Right atrium auricular region (tissue), 2 donors: Measurements from ENCODE around the gene PTH1R. TPM values are rescaled to one million over a fixed set of nuclear protein-coding genes. Genes with fewer than 3 reads are reported as not detected.

ENCODE experiments used
- DNase-seq: peaks from one replicate; pipeline ENCODE4 v3.0.0-alpha.2; 2019; ENCODE audit warnings: low spot score
- H3K27ac ChIP-seq, 2 donors: fragments of 200-600 bp; sonication (generic); 1 replicate in 1 of 2; 2 replicates in 1 of 2; pipeline ENCODE4 v1.5.1; 2016 to 2019
- H3K27me3 ChIP-seq, 2 donors: fragments of 200-600 bp; sonication (generic); one replicate each; pipeline versions ENCODE4 v1.5.1 to v1.6.0; 2017 to 2019
- H3K36me3 ChIP-seq: fragments of 200-600 bp; sonication (generic); one replicate; pipeline ENCODE4 v1.5.1; 2016
- H3K4me1 ChIP-seq, 2 donors: fragments of 200-600 bp; sonication (generic); one replicate each; pipeline versions ENCODE4 v1.5.1 to v1.6.0; 2017 to 2019
- H3K4me3 ChIP-seq, 2 donors: fragments of 200-600 bp; sonication (generic); 1 replicate in 1 of 2; 2 replicates in 1 of 2; pipeline ENCODE4 v1.5.1; 2017 to 2019; ENCODE audit warnings: mild to moderate bottlenecking in 1 of 2, moderate library complexity in 1 of 2
- H3K9me3 ChIP-seq, 2 donors: fragments of 200-600 bp; sonication (generic); one replicate each; pipeline ENCODE4 v1.5.1; 2019
- CTCF ChIP-seq, 2 donors: fragments of 200-600 bp; sonication (generic); IDR thresholded peaks; one replicate each; pipeline ENCODE4 v1.5.1; 2019; ENCODE audit warnings: antibody characterized with exemption in 2 of 2
- total RNA-seq, 2 donors: library from RNA; depleted of rRNA; stranded (reverse); fragments of >200 nt; gene quantifications; one replicate each; pipeline ENCODE4 v1.1.0, GENCODE V29; 2016

PTH1R gene
- total RNA-seq, 2 donors from 2014 or later = 7.2 to 10.1 TPM

- Histone ChIP-seq H3K36me3 (no peaks in the 10 kb centered on the region), H3K27ac (no peak overlapping the region), H3K4me1 (peaks cover 0 to 26% of the 10 kb centered on the region in 2 donors), H3K27me3 (peaks cover 0 to 16% of the 10 kb centered on the region in 2 donors), H3K4me3 (peak overlapping the region in 1 of 2 donors; percentile 63), H3K9me3 (no peaks in the 10 kb centered on the region)
- TF ChIP-seq CTCF (IDR thresholded peaks at IDR 0.05) = no peak
- DNase-seq = no peak
Measured at GRCh38 chr3:46884427-46884826, 6.9 kb downstream of the PTH1R start.

GRCh38 chr3:46884929-46885328 is 7.4 kb downstream of the PTH1R start:
- no peaks in the 10 kb centered on the region for H3K9me3 ChIP-seq
- H3K27me3 ChIP-seq = peaks cover 0 to 16% of the 10 kb centered on the region in 2 donors
- H3K4me3 ChIP-seq = no peak overlapping the region
- no peaks in the 10 kb centered on the region for H3K36me3 ChIP-seq
- peaks cover 0 to 26% of the 10 kb centered on the region in 2 donors for H3K4me1 ChIP-seq
- DNase-seq = no peak
- H3K27ac ChIP-seq = no peak overlapping the region
- TF ChIP-seq CTCF (IDR thresholded peaks at IDR 0.05) = no peak

GRCh38 chr3:46885612-46886011 is 8.1 kb downstream of the PTH1R start:
- Histone ChIP-seq H3K9me3 (no peaks in the 10 kb centered on the region), H3K4me3 (no peak overlapping the region), H3K27me3 (peaks cover 0 to 16% of the 10 kb centered on the region in 2 donors), H3K36me3 (no peaks in the 10 kb centered on the region), H3K4me1 (peaks cover 0 to 26% of the 10 kb centered on the region in 2 donors), H3K27ac (no peak overlapping the region)
- no peak for DNase-seq
- TF ChIP-seq CTCF (IDR thresholded peaks at IDR 0.05) = no peak

GRCh38 chr3:46887980-46888494 is 10.5 kb downstream of the PTH1R start:
- no peak for TF ChIP-seq CTCF (IDR thresholded peaks at IDR 0.05)
- Histone ChIP-seq H3K4me1 (peaks cover 0 to 25% of the 10 kb centered on the region in 2 donors), H3K27ac (no peak overlapping the region), H3K9me3 (no peaks in the 10 kb centered on the region), H3K27me3 (peaks cover 0 to under 1% of the 10 kb centered on the region in 2 donors), H3K4me3 (no peak overlapping the region), H3K36me3 (no peaks in the 10 kb centered on the region)
- DNase-seq = no peak

GRCh38 chr3:46888705-46889104 is 11.2 kb downstream of the PTH1R start:
- Histone ChIP-seq H3K4me1 (peaks cover 0 to 23% of the 10 kb centered on the region in 2 donors), H3K27ac (no peak overlapping the region), H3K36me3 (no peaks in the 10 kb centered on the region), H3K27me3 (no peaks in the 10 kb centered on the region), H3K4me3 (no peak overlapping the region), H3K9me3 (no peaks in the 10 kb centered on the region)
- DNase-seq = no peak
- no peak for TF ChIP-seq CTCF (IDR thresholded peaks at IDR 0.05)
